Loucy (cell line): ENCODE measurements around the gene KSR1.

Experiments
- H2AFZ ChIP-seq: fragments of 200-600 bp; sonication (generic); 2 replicates; pipeline ENCODE4 v1.6.0; 2016; ENCODE audit warnings: antibody characterized with exemption, mild to moderate bottlenecking, low read length, moderate library complexity
- H3F3A ChIP-seq: fragments of 200-600 bp; 2 replicates; pipeline ENCODE4 v1.6.0; 2016; ENCODE audit warnings: antibody characterized with exemption, low read depth, mild to moderate bottlenecking
- H3K27me3 ChIP-seq: fragments of 200-600 bp; sonication (generic); 2 replicates; pipeline ENCODE4 v1.6.1; 2014; ENCODE audit warnings: low read length, mild to moderate bottlenecking; ENCODE audit not compliant: insufficient read depth, poor library complexity, severe bottlenecking
- H3K36me3 ChIP-seq: fragments of 200-600 bp; sonication (generic); 2 replicates; pipeline ENCODE4 v1.6.1; 2016; ENCODE audit warnings: low read length; ENCODE audit not compliant: insufficient read depth
- H3K4me1 ChIP-seq: fragments of 200-600 bp; sonication (generic); 2 replicates; pipeline ENCODE4 v1.5.1; 2014; ENCODE audit warnings: low read length, mild to moderate bottlenecking; ENCODE audit not compliant: insufficient read depth, poor library complexity, severe bottlenecking
- H3K4me2 ChIP-seq: fragments of 200-600 bp; sonication (generic); 2 replicates; pipeline ENCODE4 v1.6.0; 2014; ENCODE audit warnings: antibody characterized with exemption, low read length, low read depth, mild to moderate bottlenecking; ENCODE audit not compliant: poor library complexity, severe bottlenecking
- H3K4me3 ChIP-seq: fragments of 200-600 bp; sonication (generic); 2 replicates; pipeline ENCODE4 v1.5.1; 2014; ENCODE audit warnings: low read length, mild to moderate bottlenecking, mixed read lengths; ENCODE audit not compliant: poor library complexity, severe bottlenecking
- H3K79me2 ChIP-seq: fragments of 200-600 bp; sonication (generic); 2 replicates; pipeline ENCODE4 v1.6.1; 2014; ENCODE audit warnings: low read length; ENCODE audit not compliant: insufficient read depth
- H3K9ac ChIP-seq: fragments of 200-600 bp; sonication (generic); 2 replicates; pipeline ENCODE4 v1.6.0; 2014; ENCODE audit warnings: mild to moderate bottlenecking, low read depth, low read length, moderate library complexity; ENCODE audit not compliant: poor library complexity, severe bottlenecking
- H3K9me2 ChIP-seq: fragments of 200-600 bp; sonication (generic); replicated peaks from 2 replicates; pipeline ENCODE4 v1.6.1; 2016; ENCODE audit warnings: low read depth, low read length, mixed read lengths
- H3K9me3 ChIP-seq: fragments of 200-600 bp; sonication (generic); 2 replicates; pipeline ENCODE4 v1.6.1; 2014; ENCODE audit warnings: mild to moderate bottlenecking, antibody characterized with exemption, low read length, low read depth; ENCODE audit not compliant: insufficient read depth
- H4K20me1 ChIP-seq: fragments of 200-600 bp; sonication (generic); 2 replicates; pipeline ENCODE4 v1.6.0; 2014; ENCODE audit warnings: antibody characterized with exemption, low read length, mild to moderate bottlenecking; ENCODE audit not compliant: insufficient read depth, poor library complexity, severe bottlenecking
- CTCF ChIP-seq: fragments of 200-600 bp; sonication (generic); conservative IDR thresholded peaks from 2 replicates; pipeline ENCODE4 v1.5.1; 2014; ENCODE audit warnings: mild to moderate bottlenecking, antibody characterized with exemption, low read length
- EZH2phosphoT487 ChIP-seq: fragments of 200-600 bp; IDR thresholded peaks from 2 replicates; pipeline ENCODE4 v1.6.1; 2018; ENCODE audit warnings: antibody characterized with exemption, mild to moderate bottlenecking, moderate library complexity, borderline replicate concordance

The KSR1 gene

GRCh38 chr17:27597188-27597580, 140.9 kb downstream of the KSR1 start:
- Histone ChIP-seq H3K27me3 (no peaks in the 10 kb centered on the region), H3K9me2 (no peaks in the 10 kb centered on the region), H3K9me3 (no peaks in the 10 kb centered on the region), H3K4me3 (no peak overlapping the region), H3K79me2 (no peaks in the 10 kb centered on the region), H4K20me1 (no peaks in the 10 kb centered on the region), H3K4me1 (peaks cover 4% of the 10 kb centered on the region), H3K9ac (no peak overlapping the region), H2AFZ (no peak overlapping the region), H3F3A (0 out of 2 replicates have a peak, but pooled peaks cover 3% of the 10 kb centered on the region), H3K4me2 (no peak overlapping the region), H3K36me3 (peaks cover 12% of the 10 kb centered on the region; the same call in 1 of the 2 replicates)
- TF ChIP-seq EZH2phosphoT487 (no peak), CTCF (no peak)

- Histone ChIP-seq H3K4me3 (no peak overlapping the region), H3K4me1 (peaks cover 11% of the 10 kb centered on the region), H3K27me3 (no peaks in the 10 kb centered on the region), H3F3A (0 out of 2 replicates have a peak, but pooled peaks cover 3% of the 10 kb centered on the region), H3K9me2 (no peaks in the 10 kb centered on the region), H3K9ac (no peak overlapping the region), H3K79me2 (no peaks in the 10 kb centered on the region), H2AFZ (no peak overlapping the region), H4K20me1 (no peaks in the 10 kb centered on the region), H3K4me2 (no peak overlapping the region), H3K36me3 (peaks cover 12% of the 10 kb centered on the region; the same call in 1 of the 2 replicates), H3K9me3 (no peaks in the 10 kb centered on the region)
- TF ChIP-seq EZH2phosphoT487 (no peak), CTCF (no peak)
These were observed 141.6 kb downstream of the KSR1 start for GRCh38 chr17:27597783-27598320.

- peaks cover 11% of the 10 kb centered on the region; the same call in 1 of the 2 replicates for H3K36me3 ChIP-seq
- no peak overlapping the region for H3K4me2 ChIP-seq
- H3K4me1 ChIP-seq: peaks cover 17% of the 10 kb centered on the region
- H2AFZ ChIP-seq: no peak overlapping the region
- no peak overlapping the region for H3K4me3 ChIP-seq
- H4K20me1 ChIP-seq: no peaks in the 10 kb centered on the region
- H3K9ac ChIP-seq: no peak overlapping the region
- TF ChIP-seq EZH2phosphoT487 (no peak), CTCF (no peak)
- no peaks in the 10 kb centered on the region for H3K79me2 ChIP-seq
- H3K27me3 ChIP-seq: no peaks in the 10 kb centered on the region
- H3F3A ChIP-seq: 0 out of 2 replicates have a peak, but pooled peaks cover 3% of the 10 kb centered on the region
- H3K9me2 ChIP-seq: no peaks in the 10 kb centered on the region
- no peaks in the 10 kb centered on the region for H3K9me3 ChIP-seq
These were observed 142.2 kb downstream of the KSR1 start for GRCh38 chr17:27598337-27599050.
